WTC11 (cell line): ENCODE measurements around the gene SYN1.

Experiments
- CREM ChIP-seq: sonication (generic); formaldehyde crosslinking; IDR thresholded peaks from 2 replicates; pipeline ENCODE4 v1.8.1; 2022; ENCODE audit warnings: mild to moderate bottlenecking, missing genetic modification reagents, moderate library complexity
- TF ChIP-seq, protein P1 (sequence below): sonication (generic); formaldehyde crosslinking; IDR thresholded peaks from 2 replicates; pipeline ENCODE4 v1.8.0; 2022; ENCODE audit warnings: mild to moderate bottlenecking, missing genetic modification reagents
- TF ChIP-seq, protein P2 (sequence below): fragments of 200-600 bp; IDR thresholded peaks from 2 replicates; pipeline ENCODE4 v1.8.0; 2022; ENCODE audit warnings: antibody characterized with exemption

DNA sequence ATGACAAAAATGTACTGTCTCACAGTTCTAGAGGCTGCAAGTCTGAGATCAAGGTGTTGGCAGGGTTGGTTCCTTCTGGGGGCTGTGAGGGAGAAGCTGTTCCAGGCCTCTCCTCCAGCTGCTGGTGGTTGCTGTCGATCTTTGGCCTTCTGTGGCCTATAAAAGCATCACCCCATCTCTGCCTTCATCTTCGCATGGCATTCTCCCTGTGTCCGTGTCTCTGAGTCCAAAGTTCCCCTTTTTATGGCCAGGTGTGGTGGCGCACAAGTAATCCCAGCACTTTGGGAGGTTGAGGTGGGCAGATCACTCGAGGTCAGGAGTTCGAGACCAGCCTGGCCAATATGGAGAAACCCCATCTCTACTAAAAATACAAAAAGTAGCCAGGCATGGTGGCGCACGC is 90.1 kb downstream of the SYN1 start:
- TF ChIP-seq, protein P1, sequence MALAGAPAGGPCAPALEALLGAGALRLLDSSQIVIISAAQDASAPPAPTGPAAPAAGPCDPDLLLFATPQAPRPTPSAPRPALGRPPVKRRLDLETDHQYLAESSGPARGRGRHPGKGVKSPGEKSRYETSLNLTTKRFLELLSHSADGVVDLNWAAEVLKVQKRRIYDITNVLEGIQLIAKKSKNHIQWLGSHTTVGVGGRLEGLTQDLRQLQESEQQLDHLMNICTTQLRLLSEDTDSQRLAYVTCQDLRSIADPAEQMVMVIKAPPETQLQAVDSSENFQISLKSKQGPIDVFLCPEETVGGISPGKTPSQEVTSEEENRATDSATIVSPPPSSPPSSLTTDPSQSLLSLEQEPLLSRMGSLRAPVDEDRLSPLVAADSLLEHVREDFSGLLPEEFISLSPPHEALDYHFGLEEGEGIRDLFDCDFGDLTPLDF (CRISPR knock-in tag) = no peak
- TF ChIP-seq, protein P2, sequence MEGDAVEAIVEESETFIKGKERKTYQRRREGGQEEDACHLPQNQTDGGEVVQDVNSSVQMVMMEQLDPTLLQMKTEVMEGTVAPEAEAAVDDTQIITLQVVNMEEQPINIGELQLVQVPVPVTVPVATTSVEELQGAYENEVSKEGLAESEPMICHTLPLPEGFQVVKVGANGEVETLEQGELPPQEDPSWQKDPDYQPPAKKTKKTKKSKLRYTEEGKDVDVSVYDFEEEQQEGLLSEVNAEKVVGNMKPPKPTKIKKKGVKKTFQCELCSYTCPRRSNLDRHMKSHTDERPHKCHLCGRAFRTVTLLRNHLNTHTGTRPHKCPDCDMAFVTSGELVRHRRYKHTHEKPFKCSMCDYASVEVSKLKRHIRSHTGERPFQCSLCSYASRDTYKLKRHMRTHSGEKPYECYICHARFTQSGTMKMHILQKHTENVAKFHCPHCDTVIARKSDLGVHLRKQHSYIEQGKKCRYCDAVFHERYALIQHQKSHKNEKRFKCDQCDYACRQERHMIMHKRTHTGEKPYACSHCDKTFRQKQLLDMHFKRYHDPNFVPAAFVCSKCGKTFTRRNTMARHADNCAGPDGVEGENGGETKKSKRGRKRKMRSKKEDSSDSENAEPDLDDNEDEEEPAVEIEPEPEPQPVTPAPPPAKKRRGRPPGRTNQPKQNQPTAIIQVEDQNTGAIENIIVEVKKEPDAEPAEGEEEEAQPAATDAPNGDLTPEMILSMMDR = no peak
- TF ChIP-seq CREM (CRISPR knock-in tag) = no peak
